Peyer's patch (tissue), 4 donors: ENCODE results near the gene AGR2.

Source experiments
- CTCF ChIP-seq, 6 experiments: fragments of 450-650 bp in 4 of 6; fragments of 200-600 bp in 2 of 6; sonication (generic) in 1 of 6; IDR thresholded peaks; one replicate each; pipeline ENCODE4 v1.5.1; 2017 to 2019; ENCODE audit warnings: antibody characterized with exemption in 6 of 6, mild to moderate bottlenecking in 3 of 6, moderate library complexity in 1 of 6
- POLR2A ChIP-seq, 2 donors: fragments of 450-650 bp; IDR thresholded peaks; one replicate each; pipeline ENCODE4 v1.5.1; 2017; ENCODE audit warnings: antibody characterized with exemption in 2 of 2, mild to moderate bottlenecking in 2 of 2, moderate library complexity in 2 of 2

GRCh38 chr7:16817536-16817935, 12.7 kb upstream of the AGR2 start:
- TF ChIP-seq CTCF (IDR thresholded peaks at IDR 0.05) (no peak), POLR2A (IDR thresholded peaks at IDR 0.05) (no peak)
